K562 (cell line): Measurements from ENCODE around the gene UBE2N. TPM values are rescaled to one million over a fixed set of nuclear protein-coding genes. Genes with fewer than 3 reads are reported as not detected.

Experiments
- ATAC-seq: fragments of 200-7000 bp; cut with Tn5 transposase; 3 replicates; pipeline ENCODE4 v1.9.1; 2020; ENCODE audit warnings: moderate library complexity
- BruUV-seq: library from RNA; stranded (reverse); fragments of 400-500 nt; replicated peaks from 2 replicates; lab custom pipeline; 2021; lab: Mats Ljungman, UMichigan
- CTCF ChIA-PET: fragments of 300-600 bp; formaldehyde crosslinking; extraction: SDS; loops from one replicate; lab custom pipeline; 2021; ENCODE audit warnings: low intra/inter-chr PET ratio; lab: Yijun Ruan, JAX
- POLR2A ChIA-PET: fragments of 300-600, 350-650 bp; sonication (Branson Sonifier 250); formaldehyde crosslinking; extraction: SDS; loops from one replicate; lab custom pipeline; 2021; ENCODE audit warnings: antibody characterized with exemption, inconsistent platforms; lab: Yijun Ruan, JAX
- DNase-seq, 4 experiments: peaks; one replicate each; pipeline versions ENCODE4 v3.0.0 to v3.0.0-alpha.2; 2011 to 2018; ENCODE audit warnings: low spot score in 3 of 4, mixed read lengths in 3 of 4; ENCODE audit errors: extremely low read depth in 1 of 4
- FAIRE-seq: peaks from 2 replicates; lab custom pipeline; 2011; peaks lifted over from hg19 to GRCh38; lab: Jason Lieb, UNC
- H2AFZ ChIP-seq: 2 replicates; pipeline ENCODE4 v1.6.0; 2011; ENCODE audit warnings: low read depth, low read length, control low read depth, inconsistent platforms
- H3K27ac ChIP-seq: fragments of 200-600 bp; 3 replicates; pipeline ENCODE4 v1.8.0; 2011; ENCODE audit warnings: low read depth, mild to moderate bottlenecking, control low read depth, inconsistent platforms, low read length, moderate library complexity, mixed read lengths; ENCODE audit errors: extremely low read depth
- H3K27me3 ChIP-seq, 2 experiments: fragments of 300-600 bp in 1 of 2; 2 replicates in 1 of 2; 3 replicates in 1 of 2; pipeline versions ENCODE4 v1.6.0 to v1.8.0; 2011; ENCODE audit warnings: inconsistent platforms in 2 of 2, low read length in 2 of 2, mild to moderate bottlenecking in 1 of 2, mixed read lengths in 1 of 2, moderate library complexity in 1 of 2; ENCODE audit not compliant: control insufficient read depth in 2 of 2, insufficient read depth in 2 of 2
- H3K36me3 ChIP-seq: fragments of 300-600 bp; 3 replicates; pipeline ENCODE4 v1.8.0; 2011; ENCODE audit warnings: mild to moderate bottlenecking, low read length, inconsistent platforms; ENCODE audit not compliant: control insufficient read depth, insufficient read depth
- H3K4me1 ChIP-seq, 2 experiments: fragments of 200-600 bp in 1 of 2; replicated peaks in 1 of 2; 2 replicates in 1 of 2; 3 replicates in 1 of 2; pipeline versions ENCODE4 v1.5.1 to v1.8.0; 2011; ENCODE audit warnings: inconsistent platforms in 2 of 2, low read length in 2 of 2, mild to moderate bottlenecking in 1 of 2, mixed read lengths in 1 of 2, moderate library complexity in 1 of 2; ENCODE audit not compliant: control insufficient read depth in 2 of 2, insufficient read depth in 2 of 2
- H3K4me2 ChIP-seq: 2 replicates; pipeline ENCODE4 v1.6.1; 2011; ENCODE audit warnings: low read length, control low read depth, inconsistent platforms, mixed read lengths; ENCODE audit not compliant: insufficient read depth
- H3K4me3 ChIP-seq: fragments of 200-600 bp; sonication (generic), shearing (Covaris generic); 2 replicates; pipeline ENCODE4 v1.5.1; 2016; ENCODE audit warnings: control low read depth, inconsistent platforms
- H3K79me2 ChIP-seq: fragments of 200-600 bp; 3 replicates; pipeline ENCODE4 v1.8.0; 2011; ENCODE audit warnings: low read length, inconsistent platforms; ENCODE audit not compliant: control insufficient read depth, insufficient read depth
- H3K9ac ChIP-seq, 2 experiments: 2 replicates each; pipeline versions ENCODE4 v1.6.0 to v1.6.1; 2011; ENCODE audit warnings: low read depth in 2 of 2, low read length in 2 of 2, control low read depth in 1 of 2, inconsistent platforms in 1 of 2, mild to moderate bottlenecking in 1 of 2, mixed read lengths in 1 of 2; ENCODE audit not compliant: insufficient read depth in 1 of 2
- H3K9me1 ChIP-seq: one replicate; pipeline ENCODE4 v1.6.0; 2011; ENCODE audit warnings: inconsistent platforms, mild to moderate bottlenecking, low read length, moderate library complexity; ENCODE audit not compliant: control insufficient read depth, insufficient read depth
- H3K9me3 ChIP-seq: replicated peaks from 2 replicates; pipeline ENCODE4 v1.5.1; 2011; ENCODE audit warnings: low read depth, low read length, inconsistent platforms; ENCODE audit not compliant: control insufficient read depth, insufficient read depth
- H4K20me1 ChIP-seq: replicated peaks from 2 replicates; pipeline ENCODE4 v1.6.1; 2011; ENCODE audit warnings: low read length, inconsistent platforms, mixed read lengths; ENCODE audit not compliant: control insufficient read depth, insufficient read depth
- BRF1 ChIP-seq: IDR thresholded peaks from 3 replicates; pipeline ENCODE4 v1.6.1; 2011; ENCODE audit warnings: borderline replicate concordance, mild to moderate bottlenecking; ENCODE audit not compliant: insufficient read length; ENCODE audit errors: extremely low read depth
- ESRRB ChIP-seq: fragments of 250-450 bp; sonication (Bioruptor Pico); IDR thresholded peaks from 2 replicates; pipeline ENCODE4 v1.5.0; 2020; ENCODE audit warnings: mild to moderate bottlenecking, moderate library complexity, borderline replicate concordance
- LCOR ChIP-seq: sonication (generic); formaldehyde crosslinking; IDR thresholded peaks from 2 replicates; pipeline ENCODE4 v1.8.0; 2022; ENCODE audit warnings: mild to moderate bottlenecking, missing genetic modification reagents
- PHF20 ChIP-seq: fragments of 450-650 bp; IDR thresholded peaks from 2 replicates; pipeline ENCODE4 v1.6.1; 2018; ENCODE audit not compliant: partially characterized antibody
- ZBTB33 ChIP-seq: sonication (generic); formaldehyde crosslinking; IDR thresholded peaks from 2 replicates; pipeline ENCODE4 v1.8.1; 2023; ENCODE audit warnings: mild to moderate bottlenecking, missing genetic modification reagents
- ZNF165 ChIP-seq: fragments of 250-450 bp; sonication (Bioruptor Pico); IDR thresholded peaks from 2 replicates; pipeline ENCODE4 v1.4.0; 2020; ENCODE audit warnings: borderline replicate concordance
- ZNF263 ChIP-seq: sonication (generic); formaldehyde crosslinking; IDR thresholded peaks from 2 replicates; pipeline ENCODE4 v1.8.0; 2022; ENCODE audit warnings: mild to moderate bottlenecking, missing genetic modification reagents, borderline replicate concordance
- WGBS: fragments of 100-300 bp; shearing (Covaris generic); methylation state at CpG from one replicate; pipeline ENCODE4 v1.1.6; 2016; ENCODE audit warnings: low coverage, mixed read lengths; ENCODE audit not compliant: insufficient coverage; ENCODE audit errors: missing lambda C conversion rate; 5-methylcytosine and 5-hydroxymethylcytosine counted together
- in situ Hi-C: fragments of 300-500 bp; cut with MboI; formaldehyde crosslinking; loops from 4 replicates; pipeline ENCODE4 v1.15.0; 2018; ENCODE audit warnings: inconsistent platforms, mixed read lengths
- intact Hi-C: fragments of 100-400 bp; cut with micrococcal nuclease; formaldehyde crosslinking; loops from 2 replicates; pipeline ENCODE4 v1.14.2; 2022
- polyA plus RNA-seq, 8 experiments: library from polyadenylated mRNA; depleted of rRNA in 4 of 8; stranded (reverse) in 5 of 8; unstranded in 3 of 8; fragments of >200 nt; fragmentation: Nextera tagmentation in 2 of 8; fragmentation: Illumina TruSeq in 1 of 8; extraction: Ambion mirVana in 2 of 8; extraction: Trizol in 1 of 8; gene quantifications; 2 replicates each; pipeline versions ENCODE4 v1.2.1 to v1.2.3, GENCODE V29; 2011 to 2014; ENCODE audit warnings: inconsistent platforms in 1 of 8, missing spikeins in 1 of 8
- total RNA-seq, 7 experiments: library from RNA; depleted of rRNA in 6 of 7; stranded (reverse); fragments of >200 nt in 6 of 7; fragmentation: Illumina TruSeq in 2 of 7; extraction: Trizol in 2 of 7; gene quantifications; 2 replicates each; pipeline versions ENCODE4 v1.2.1 to v1.2.3, GENCODE V29; 2011 to 2021; ENCODE audit warnings: low replicate concordance in 1 of 7
- TF ChIP-seq, protein P1 (sequence below): fragments of 250-450 bp; sonication (Bioruptor Pico); IDR thresholded peaks from 2 replicates; pipeline ENCODE4 v1.5.0; 2021
- TF ChIP-seq, protein P2 (sequence below), 2 experiments: fragments of 450-650 bp in 1 of 2; IDR thresholded peaks; 2 replicates each; pipeline ENCODE4 v1.6.1; 2011 to 2017; ENCODE audit warnings: low read depth in 2 of 2, antibody characterized with exemption in 1 of 2, borderline replicate concordance in 1 of 2, low read length in 1 of 2, mild to moderate bottlenecking in 1 of 2, mixed read lengths in 1 of 2; ENCODE audit not compliant: control insufficient read depth in 1 of 2
- TF ChIP-seq, protein P3 (sequence below): fragments of 250-450 bp; sonication (Bioruptor Pico); IDR thresholded peaks from 2 replicates; pipeline ENCODE4 v1.4.0; 2020; ENCODE audit warnings: mild to moderate bottlenecking, moderate library complexity

The UBE2N gene
- total and polyA plus RNA-seq, 9 of the 15 experiments (the other 6 are each of a cell fraction or from before 2014, with no cell fraction given), result 189 to 826 (median 260) TPM

DNA sequence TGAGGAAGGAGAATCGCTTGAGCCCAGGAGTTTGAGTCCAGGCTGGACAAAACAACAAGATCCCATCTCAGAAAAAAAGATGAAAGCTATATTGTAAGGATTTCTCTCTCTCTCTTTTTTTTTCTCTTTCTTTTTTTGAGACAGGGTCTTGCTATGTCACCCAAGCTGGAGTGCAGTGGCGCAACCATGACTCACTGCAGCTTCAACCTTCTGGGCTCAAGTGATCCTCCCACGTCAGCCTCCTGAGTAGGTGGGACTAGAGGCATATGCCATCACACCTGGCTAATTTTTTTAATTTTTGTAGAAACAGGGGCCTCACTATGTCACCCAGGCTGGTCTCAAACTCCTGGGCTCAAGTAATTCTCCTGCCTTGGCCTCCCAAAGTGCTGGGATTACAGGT, 19.8 kb upstream of the UBE2N start (continued):
- no peak for TF ChIP-seq BRF1
- TF ChIP-seq ESRRB (CRISPR knock-in tag), result no peak
- TF ChIP-seq ZNF263 (CRISPR knock-in tag), result no peak
- TF ChIP-seq LCOR (CRISPR knock-in tag), result no peak

DNA sequence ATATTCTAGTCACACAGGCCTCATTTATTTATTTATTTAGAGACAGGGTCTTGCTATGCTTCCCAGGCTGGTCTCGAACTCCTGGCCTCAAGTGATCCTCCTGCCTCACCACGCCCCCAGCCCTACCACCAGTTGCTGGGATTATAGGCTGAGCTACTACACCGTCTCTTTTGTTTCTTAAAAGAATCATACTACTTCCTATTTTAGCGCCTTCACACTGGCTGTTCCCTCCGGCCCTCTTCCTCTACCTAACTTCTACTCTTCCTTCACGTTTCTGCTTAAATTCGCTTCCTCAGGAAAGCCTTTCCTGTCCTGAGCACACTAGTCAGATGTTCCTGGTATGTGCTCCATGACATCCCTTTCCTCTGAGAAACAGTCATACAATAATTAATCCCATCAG, 19.2 kb upstream of the UBE2N start:
- 65% methylated on average over 7 of the region's 7 CpGs for WGBS
- DNase-seq (no peak), FAIRE-seq (no peak), ATAC-seq (no peak; the same call in 2 of the 3 replicates)
- in situ Hi-C loops, result no loop called here
- Histone ChIP-seq H3K4me2 (no peak overlapping the region), H3K4me1 (0 out of 5 replicates have a peak, but pooled peaks cover 0 to 14% of the 10 kb centered on the region in 2 experiments), H3K9me1 (no peaks in the 10 kb centered on the region), H3K4me3 (no peak overlapping the region), H2AFZ (peak overlapping the region; percentile 81), H3K27ac (peak overlapping the region; percentile 37; the same call in 1 of the 3 replicates), H3K79me2 (no peaks in the 10 kb centered on the region), H3K9ac (peak overlapping the region in 1 of 2 experiments; percentile 7; a peak in 2 of 4 replicates), H3K9me3 (no peaks in the 10 kb centered on the region), H3K36me3 (no peaks in the 10 kb centered on the region), H4K20me1 (no peaks in the 10 kb centered on the region), H3K27me3 (no peaks in the 10 kb centered on the region)
- ChIA-PET CTCF (no interaction called here), POLR2A (interaction anchor here (0.9 to 1.0 kb wide), 3 partner anchors 16 to 23 kb away, joined by 3 to 4 read pairs (median 4); no protein-coding TSS in a partner anchor)
- intact Hi-C loops, result no loop called here
- no peak for TF ChIP-seq ZNF165 (CRISPR knock-in tag)
- peak; percentile 80 for TF ChIP-seq ZBTB33 (CRISPR knock-in tag)
- TF ChIP-seq PHF20, result no peak
- TF ChIP-seq, protein P1, sequence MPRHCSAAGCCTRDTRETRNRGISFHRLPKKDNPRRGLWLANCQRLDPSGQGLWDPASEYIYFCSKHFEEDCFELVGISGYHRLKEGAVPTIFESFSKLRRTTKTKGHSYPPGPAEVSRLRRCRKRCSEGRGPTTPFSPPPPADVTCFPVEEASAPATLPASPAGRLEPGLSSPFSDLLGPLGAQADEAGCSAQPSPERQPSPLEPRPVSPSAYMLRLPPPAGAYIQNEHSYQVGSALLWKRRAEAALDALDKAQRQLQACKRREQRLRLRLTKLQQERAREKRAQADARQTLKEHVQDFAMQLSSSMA (CRISPR knock-in tag), result no peak
- TF ChIP-seq, protein P2, sequence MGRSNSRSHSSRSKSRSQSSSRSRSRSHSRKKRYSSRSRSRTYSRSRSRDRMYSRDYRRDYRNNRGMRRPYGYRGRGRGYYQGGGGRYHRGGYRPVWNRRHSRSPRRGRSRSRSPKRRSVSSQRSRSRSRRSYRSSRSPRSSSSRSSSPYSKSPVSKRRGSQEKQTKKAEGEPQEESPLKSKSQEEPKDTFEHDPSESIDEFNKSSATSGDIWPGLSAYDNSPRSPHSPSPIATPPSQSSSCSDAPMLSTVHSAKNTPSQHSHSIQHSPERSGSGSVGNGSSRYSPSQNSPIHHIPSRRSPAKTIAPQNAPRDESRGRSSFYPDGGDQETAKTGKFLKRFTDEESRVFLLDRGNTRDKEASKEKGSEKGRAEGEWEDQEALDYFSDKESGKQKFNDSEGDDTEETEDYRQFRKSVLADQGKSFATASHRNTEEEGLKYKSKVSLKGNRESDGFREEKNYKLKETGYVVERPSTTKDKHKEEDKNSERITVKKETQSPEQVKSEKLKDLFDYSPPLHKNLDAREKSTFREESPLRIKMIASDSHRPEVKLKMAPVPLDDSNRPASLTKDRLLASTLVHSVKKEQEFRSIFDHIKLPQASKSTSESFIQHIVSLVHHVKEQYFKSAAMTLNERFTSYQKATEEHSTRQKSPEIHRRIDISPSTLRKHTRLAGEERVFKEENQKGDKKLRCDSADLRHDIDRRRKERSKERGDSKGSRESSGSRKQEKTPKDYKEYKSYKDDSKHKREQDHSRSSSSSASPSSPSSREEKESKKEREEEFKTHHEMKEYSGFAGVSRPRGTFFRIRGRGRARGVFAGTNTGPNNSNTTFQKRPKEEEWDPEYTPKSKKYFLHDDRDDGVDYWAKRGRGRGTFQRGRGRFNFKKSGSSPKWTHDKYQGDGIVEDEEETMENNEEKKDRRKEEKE (IDR thresholded peaks at IDR 0.05; ENCODE audit: borderline replicate concordance in 1 of 2, control insufficient read depth in 1 of 2, low read depth in 2 of 2, low read length in 1 of 2), result no peak
- TF ChIP-seq, protein P3, sequence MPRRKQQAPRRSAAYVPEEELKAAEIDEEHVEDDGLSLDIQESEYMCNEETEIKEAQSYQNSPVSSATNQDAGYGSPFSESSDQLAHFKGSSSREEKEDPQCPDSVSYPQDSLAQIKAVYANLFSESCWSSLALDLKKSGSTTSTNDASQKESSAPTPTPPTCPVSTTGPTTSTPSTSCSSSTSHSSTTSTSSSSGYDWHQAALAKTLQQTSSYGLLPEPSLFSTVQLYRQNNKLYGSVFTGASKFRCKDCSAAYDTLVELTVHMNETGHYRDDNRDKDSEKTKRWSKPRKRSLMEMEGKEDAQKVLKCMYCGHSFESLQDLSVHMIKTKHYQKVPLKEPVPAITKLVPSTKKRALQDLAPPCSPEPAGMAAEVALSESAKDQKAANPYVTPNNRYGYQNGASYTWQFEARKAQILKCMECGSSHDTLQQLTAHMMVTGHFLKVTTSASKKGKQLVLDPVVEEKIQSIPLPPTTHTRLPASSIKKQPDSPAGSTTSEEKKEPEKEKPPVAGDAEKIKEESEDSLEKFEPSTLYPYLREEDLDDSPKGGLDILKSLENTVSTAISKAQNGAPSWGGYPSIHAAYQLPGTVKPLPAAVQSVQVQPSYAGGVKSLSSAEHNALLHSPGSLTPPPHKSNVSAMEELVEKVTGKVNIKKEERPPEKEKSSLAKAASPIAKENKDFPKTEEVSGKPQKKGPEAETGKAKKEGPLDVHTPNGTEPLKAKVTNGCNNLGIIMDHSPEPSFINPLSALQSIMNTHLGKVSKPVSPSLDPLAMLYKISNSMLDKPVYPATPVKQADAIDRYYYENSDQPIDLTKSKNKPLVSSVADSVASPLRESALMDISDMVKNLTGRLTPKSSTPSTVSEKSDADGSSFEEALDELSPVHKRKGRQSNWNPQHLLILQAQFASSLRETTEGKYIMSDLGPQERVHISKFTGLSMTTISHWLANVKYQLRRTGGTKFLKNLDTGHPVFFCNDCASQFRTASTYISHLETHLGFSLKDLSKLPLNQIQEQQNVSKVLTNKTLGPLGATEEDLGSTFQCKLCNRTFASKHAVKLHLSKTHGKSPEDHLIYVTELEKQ (CRISPR knock-in tag), result no peak
- no TSS peak for BruUV-seq
